Daoy (cell line): Measurements from ENCODE around the gene VSTM4. TPM values are rescaled to one million over a fixed set of nuclear protein-coding genes. Genes with fewer than 3 reads are reported as not detected.
A peak's percentile ranks its signal among the peaks of the same experiment; 100 is the strongest.

ENCODE experiments used
- DNase-seq: peaks from one replicate; pipeline ENCODE4 v3.0.0-alpha.2; 2015; ENCODE audit warnings: low read depth
- total RNA-seq: library from RNA; depleted of rRNA; stranded (reverse); fragments of >200 nt; shearing (Covaris generic); gene quantifications from 2 replicates; pipeline ENCODE4 v1.2.3, GENCODE V29; 2014

VSTM4 gene
- total RNA-seq, 1 experiment from 2014 or later, result 3.3 TPM

GRCh38 chr10:49141541-49142332, 26.4 kb upstream of the VSTM4 start:
- DNase-seq, result no peak

GRCh38 chr10:49140304-49141177, 25.2 kb upstream of the VSTM4 start:
- peak; percentile 68 for DNase-seq

- DNase-seq, result peak; percentile 96
These were observed 24.5 kb upstream of the VSTM4 start for GRCh38 chr10:49139846-49140195.

DNA sequence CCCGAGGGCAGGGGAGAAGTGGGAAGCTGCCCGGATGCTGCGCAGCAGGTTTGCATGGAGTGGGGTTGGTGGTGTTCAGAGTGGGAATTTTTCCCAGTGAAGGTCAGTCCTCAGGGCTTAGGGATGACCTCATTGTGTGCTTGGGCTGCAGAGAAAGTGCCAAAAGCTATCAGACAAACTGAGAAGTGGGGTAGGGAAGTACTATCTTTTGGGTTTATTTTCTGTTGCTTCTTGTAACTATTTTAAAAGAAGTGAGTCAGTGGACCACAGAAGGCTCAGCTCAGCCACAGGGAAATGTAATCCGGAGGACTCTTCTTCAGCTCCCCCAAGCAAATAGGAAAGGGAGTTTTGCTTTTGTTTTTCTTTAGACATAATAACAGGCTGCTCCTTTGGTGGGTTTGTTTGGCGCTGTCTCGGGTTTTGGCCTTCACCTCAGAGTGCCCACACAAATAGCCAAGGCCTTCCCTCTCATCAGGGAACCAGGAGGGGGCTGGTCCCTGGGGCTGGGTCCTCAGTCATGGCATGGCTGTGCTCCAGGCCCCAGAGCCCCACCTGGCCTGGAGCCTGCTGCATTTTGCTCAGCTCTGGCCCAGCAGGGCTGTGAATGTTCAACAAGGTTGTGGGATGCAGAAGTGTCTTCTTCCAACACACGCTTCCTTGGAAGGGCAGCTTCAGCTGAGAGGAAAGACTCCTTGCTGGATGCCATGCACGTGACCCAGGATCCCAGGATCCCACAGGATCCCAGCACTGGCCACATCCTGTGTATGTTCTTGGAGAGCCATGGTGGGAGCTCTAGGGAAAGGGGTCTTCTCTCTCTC, 23.9 kb upstream of the VSTM4 start:
- DNase-seq, result peak; percentile 82

GRCh38 chr10:49138361-49138891, 23.1 kb upstream of the VSTM4 start:
- DNase-seq, result peak; percentile 77

DNA sequence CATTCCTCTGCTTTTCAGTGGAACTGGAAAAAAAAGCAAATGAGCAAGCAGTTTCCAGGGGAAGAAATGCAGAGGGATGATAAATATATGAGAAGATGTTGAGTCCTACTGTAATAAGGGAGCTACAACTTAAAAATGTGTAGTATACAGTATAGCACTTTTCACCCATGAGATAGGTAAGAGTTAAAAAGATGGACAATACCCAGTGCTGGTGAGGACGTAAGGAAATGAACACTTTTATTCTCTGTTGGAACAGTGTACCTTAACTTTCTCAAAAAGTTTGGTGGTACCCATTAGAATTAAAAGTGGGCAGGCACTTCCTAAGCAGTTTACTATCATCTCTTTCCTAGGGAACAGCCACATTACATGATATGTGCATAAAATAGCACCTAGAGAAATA, 21.2 kb upstream of the VSTM4 start:
- no peak for DNase-seq

DNA sequence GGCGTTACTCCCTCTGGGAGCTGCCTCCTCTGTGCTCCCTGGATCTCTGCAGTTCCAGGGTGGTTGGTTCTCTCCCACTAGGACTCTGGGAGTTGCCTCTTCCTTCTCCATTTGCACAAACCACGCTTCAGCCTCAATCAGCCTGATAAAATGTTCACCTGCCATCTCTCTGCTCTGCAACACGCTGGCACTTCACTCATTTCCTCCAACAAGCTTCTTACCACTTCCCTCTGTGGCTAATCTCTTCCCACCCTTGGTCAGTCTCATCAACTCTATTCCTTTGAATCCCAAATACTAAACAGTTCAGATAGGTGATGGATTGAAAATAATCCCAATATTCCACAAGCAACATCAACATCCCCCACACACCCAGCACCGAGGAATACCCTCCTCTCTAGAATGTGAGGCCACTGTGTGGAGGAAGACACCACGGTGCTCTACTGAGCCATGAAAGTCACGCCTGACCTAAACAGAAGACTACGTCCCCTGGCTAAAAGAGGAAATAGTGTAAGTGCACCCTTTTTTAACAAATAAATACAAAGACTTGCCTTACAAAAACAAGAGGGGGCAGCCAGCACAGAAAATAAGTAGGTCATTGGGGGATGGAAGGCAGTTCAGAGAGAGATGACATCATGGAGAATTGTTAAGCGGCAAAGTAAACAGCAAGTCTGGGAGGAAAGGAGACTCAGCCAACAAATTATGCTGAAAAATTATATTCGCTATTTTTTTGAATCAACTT, 20.4 kb upstream of the VSTM4 start:
- no peak for DNase-seq

DNA sequence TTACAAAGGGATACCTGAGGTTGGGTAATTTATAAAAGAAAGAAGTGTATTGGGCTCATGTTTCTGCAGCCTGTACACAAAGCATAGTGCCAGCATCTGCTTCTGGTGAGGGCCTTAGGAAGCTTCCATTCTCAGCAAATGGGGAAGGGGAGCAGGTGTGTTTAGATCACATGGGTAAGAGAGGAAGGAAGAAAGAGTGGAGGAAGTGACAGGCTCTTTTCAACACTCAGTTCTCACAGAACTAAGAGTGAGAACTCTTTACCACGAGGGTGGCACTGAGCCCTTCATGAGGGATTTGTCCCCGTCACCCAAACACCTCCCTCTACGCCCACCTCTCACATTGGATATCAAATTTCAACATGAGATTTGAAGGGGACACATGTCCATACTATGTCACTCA, 19.0 kb upstream of the VSTM4 start:
- DNase-seq, result no peak

DNA sequence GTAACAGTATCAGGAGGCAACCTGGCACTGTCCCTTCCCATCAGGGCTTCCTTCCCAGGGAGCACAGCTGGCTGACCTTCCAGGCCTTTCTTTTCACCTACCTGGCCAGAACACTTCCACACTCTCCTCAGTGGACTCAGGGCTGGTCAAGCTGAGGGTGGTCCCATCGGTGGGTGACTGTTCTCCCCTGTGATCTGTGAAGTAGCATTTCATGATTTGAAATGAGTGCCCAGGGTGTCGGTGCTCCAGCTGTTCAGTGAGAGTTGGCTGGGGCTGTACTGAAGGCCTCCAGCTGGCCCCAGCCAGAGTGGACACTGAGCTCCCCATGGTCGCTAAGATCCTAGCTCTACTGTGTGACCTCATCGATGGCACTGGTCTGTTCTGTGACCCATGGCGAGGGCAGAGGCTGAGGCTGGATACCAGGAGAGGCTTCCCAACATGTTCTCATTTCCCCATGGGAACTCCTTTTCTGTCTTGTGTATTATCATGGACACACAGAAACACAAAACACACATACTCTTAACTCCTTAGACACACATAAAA, 18.5 kb upstream of the VSTM4 start, which contains the start of gene FAM170B:
FAM170B (minus strand) TSS at position 316 of the 543 bp plus-strand sequence; CDS start at position 213, 103 bp downstream.
- DNase-seq, result no peak

DNA sequence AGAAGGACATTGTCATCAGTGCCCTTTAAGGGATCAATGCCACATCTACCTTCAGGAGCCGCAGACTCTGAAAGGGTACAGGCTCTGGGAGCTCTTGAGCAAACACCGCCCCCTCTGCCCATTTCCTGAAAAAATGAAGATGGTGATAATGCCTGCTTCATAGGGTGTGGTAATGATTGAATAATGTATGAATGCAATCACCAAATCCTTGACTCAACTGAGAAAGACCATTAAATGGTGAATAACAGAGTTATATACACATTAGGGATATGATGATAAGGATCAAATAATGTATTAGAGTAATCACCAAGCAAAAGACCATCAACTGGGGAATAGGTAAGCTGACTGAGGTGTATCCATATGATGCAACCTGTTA, 17.0 kb upstream of the VSTM4 start:
- DNase-seq, result no peak

GRCh38 chr10:49131507-49132361, 16.4 kb upstream of the VSTM4 start:
- DNase-seq, result no peak

DNA sequence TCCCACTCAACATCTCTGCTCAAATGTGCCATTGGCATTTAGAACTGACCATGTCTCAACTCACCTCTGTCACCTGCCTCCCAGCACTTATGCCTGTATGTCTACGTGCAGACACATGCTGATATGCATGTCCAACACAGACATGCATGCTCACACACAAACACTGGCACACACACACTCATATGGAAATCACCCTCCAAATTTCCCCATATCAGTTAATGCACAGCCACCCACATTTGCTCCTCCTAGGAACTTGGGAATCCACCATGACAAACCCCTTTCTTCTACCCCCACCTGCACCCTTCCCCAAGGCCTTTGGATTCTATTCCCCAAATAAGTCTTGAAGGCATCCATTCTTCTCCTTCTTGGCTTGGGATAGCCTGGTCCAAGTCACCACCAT, 14.1 kb upstream of the VSTM4 start:
- no peak for DNase-seq

GRCh38 chr10:49128854-49129253, 13.5 kb upstream of the VSTM4 start:
- DNase-seq, result no peak

DNA sequence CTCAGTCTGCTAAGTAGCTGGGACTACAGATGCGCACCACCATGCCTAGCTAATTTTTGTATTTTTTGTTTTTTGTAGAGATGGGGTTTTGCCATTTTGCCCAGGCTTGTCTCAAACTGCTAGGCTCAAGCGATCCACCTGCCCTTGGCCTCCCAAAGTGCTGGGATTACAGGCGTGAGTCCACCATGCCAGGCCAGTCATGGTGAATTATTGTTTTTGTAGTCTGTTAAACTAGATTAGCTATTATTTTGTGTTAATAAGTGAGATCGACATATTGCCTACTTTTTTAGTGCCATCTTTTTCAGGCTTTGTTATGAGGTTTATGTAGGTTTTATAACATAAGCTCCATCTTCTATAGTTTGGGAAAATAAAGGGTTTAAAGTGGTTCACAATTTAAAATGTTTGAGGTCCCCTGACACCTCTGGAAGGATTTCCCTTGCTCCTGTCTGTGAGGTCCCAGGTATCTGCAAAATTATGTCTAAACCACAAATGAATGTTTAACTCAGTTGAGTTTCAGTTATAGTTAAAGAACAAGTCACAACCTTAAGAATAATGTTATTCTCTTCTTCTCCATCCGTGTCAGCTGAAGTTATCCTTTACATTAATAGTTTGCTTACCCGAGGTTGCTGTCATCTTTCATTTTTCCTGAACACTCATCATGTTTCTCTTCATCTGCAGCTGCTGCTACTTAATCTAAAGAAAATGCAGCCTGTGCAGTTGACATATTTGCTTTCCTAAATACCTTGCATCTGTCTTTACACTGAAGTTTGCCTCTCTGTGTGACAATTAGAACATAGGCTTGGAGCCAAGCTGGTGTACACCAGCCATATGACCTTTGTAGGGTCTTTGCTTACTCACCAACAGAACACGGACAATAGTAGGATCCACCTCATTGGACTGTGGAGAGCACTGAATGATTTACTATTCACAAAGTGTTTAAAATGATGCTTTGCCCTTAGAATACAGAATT, 8.9 kb upstream of the VSTM4 start:
- DNase-seq, result no peak

DNA sequence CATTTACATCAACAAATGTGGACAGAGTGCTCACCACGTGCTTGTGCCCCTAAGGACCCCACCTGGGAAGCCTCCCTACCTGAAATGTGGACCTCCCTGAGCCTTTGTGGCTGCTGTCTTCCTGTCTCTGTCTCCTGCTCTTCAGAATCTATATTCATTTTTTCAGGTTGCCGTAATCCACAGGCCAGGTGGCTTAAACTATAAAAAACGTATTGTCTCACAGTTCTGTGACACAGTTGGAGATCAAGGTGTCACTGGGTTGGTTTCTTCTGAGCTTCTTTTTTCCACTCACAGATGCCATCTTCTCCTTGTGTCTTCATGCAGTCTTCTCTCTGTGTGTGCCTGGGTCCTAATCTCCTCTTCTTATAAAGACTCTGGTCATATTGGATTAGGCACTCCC, 5.6 kb upstream of the VSTM4 start:
- no peak for DNase-seq

GRCh38 chr10:49119746-49120145, 4.4 kb upstream of the VSTM4 start:
- DNase-seq, result peak; percentile 81

DNA sequence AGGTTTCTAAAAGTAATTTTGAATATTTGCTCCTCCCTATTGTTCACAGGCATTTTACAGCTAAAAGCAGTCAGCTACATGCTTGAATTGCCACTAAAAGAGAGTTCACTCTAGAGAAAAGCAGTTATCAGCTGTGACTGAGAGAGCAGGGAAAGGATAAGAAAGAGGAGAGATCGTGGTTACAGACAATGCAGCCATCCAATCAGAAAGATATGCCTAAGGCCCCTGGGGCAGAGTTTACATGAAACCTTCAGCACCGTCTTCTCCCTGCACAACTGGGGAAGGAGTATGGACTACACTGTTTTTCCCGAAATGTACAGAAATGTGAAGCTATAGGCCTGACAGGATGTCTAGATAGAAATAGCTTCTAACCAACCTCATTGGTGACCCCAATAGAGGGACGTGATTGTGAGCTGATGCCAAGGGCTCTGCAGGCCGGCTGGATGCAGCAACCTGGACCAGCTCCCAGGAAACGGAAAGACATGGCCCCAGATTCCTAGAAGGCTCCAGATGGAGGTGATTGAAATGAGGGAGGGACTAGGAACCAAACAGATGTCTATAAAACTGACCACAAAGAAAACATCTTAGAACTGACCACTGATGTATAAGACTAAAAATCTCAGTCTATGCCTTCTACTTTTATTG, 3.2 kb upstream of the VSTM4 start:
- no peak for DNase-seq
